Activated CD4-positive, alpha-beta T cell treated with anti-CD3 and anti-CD28 coated beads for 1 hour (primary cell): ENCODE data around the gene ATP4A.

Experiments used
- DNase-seq: peaks from one replicate; pipeline ENCODE4 v3.0.0-alpha.2; 2020

ATP4A gene

GRCh38 chr19:35522745-35523327 is 40.6 kb downstream of the ATP4A start:
- DNase-seq, result no peak

- DNase-seq, result no peak
Measured at GRCh38 chr19:35521124-35521743, 42.2 kb downstream of the ATP4A start.

DNA sequence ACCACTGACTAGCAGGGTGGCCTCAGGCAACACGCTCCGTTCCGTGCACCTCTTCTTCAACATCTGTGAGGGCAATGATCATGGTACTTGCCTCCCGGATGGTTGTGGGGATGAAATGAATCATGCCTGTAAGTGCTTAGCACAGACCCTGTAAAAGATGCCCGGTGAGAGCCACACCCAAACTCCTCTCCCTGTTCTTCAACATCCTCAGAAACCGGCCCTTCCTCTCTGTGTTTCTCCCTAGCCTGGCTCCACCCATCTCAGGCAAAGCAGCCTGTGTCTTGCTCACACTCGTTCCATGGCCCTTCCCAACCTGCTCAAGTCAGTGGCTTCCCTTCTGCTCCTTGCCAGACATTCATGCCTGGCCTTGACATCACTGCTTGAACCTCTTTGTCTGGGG is 44.2 kb downstream of the ATP4A start:
- DNase-seq, result no peak

DNA sequence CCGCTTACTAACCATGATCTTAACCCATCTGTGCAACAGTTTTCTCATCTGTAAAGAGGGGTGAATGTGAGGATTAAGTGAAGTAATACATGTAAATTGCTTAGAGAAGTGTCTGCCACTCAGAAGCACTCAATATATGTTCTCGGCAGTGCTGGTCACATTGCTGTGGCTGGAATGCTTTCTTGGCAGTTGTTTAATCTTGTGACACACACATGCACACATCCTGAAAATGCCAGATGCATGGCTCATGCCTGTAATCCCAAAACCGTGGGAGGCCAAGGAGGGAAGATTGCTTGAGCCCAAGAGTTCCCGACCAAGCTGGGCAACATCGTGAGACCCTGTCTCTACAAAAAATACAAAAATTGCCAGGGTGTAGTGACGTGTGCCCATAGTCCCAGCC is 45.1 kb downstream of the ATP4A start:
- DNase-seq, result no peak

- DNase-seq, result no peak
Measured at GRCh38 chr19:35517342-35517741, 46.1 kb downstream of the ATP4A start.

DNA sequence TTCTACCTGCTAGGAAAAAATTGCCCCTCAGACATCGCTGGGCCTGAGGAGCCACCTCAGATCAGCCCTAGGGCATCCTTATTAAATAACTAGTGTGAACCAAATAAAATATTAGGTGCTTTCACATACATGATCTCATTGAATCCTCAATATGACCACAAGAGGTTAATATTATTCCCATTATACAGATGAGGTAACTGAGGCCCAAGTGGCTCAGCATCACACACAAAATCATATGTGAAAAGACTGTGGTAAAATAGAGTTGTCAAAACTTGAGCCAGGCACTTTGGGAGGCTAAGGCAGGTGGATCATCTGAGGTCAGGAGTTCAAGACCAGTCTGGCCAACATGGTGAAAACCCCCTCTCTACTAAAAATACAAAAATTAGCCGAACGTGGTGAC is 47.1 kb downstream of the ATP4A start:
- DNase-seq, result no peak

DNA sequence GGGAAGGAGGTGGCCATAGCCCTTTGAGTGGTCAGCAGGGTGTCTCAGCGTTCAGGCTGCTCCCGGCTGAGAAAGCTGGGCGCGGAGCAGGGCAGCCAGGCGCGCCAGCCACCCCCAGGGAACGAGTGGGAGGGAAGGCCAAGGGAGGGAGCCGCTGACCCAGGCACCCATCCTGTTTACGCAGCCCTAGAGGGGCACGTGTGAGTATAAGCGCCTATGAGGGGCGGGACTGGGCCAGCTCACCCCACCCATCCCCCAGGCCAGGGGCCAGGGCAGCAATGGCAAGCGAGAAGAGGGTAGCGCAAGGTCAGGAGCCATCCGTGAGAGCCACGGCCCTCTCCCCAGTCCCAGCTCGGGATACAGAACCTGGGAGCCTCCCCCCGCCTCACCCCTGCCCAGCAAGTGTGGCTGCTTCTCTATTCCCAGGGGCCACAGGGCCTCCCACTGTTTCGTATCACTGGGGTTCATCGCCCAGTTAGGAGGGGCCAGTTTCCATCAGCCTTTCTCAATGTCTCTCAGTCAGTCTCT is 49.1 kb downstream of the ATP4A start:
- DNase-seq, result no peak

- DNase-seq, result no peak
Measured at GRCh38 chr19:35513628-35514281, 49.7 kb downstream of the ATP4A start, which contains the start of gene DMKN. TSS of gene DMKN (minus strand) at chr19:35513649. CDS start at chr19:35513475, 174 bp downstream.

DNA sequence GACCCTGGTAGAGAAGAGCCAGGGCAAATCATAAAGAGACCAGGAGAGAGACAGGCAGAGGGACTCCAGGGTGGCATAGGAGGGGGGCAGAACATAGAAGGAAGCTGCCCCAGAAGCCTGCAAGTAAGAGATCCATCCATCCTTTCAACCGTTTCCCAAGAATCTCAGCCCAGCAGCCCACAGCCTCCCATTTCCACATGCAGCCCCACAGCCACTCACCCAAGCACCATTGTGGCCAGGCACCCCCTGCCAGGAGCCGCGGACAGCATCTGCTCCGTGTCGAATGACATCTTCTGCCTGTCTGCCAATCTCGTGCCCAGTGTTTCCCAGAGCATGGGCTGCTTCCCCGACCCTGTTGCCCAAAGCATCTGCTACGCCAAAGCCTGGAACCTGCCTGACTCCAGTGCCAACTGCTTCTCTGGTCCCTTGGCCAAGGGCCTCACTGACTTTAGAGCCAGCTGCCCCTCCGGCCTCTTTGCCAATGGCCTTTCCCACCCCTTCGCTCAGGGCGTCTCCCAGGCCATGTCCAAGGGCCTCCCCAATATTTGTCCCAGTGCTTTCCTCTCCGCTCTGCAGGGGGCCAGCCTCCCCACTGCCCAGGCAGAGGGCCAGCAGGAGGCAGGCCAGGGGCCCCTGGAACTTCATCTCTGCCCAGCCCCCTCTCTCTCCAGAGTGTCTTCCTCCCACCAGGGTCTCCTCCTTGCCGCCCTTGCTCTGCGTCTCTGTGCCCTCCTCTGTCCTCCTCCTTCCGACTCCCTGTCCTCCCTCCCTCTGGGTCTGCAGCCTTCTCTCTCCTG is 50.4 kb downstream of the ATP4A start:
- no peak for DNase-seq

GRCh38 chr19:35511337-35511736 is 52.1 kb downstream of the ATP4A start:
- DNase-seq, result no peak

DNA sequence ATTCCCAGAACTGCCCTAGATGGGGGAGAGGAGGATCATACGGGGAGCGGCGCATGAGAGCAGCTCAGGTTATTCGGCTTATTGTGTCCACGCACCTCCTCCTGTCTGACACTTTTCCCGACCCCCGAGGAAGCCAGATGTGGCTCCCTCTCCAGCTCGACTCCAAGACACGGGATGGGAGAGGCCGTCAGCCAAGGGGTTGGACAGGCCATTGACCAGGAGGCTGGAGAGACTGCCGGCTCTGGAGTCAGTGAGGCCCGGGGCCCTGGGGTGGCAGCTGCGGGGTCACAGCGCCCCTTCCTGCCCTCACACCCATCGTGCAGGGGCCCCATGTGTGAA is 52.9 kb downstream of the ATP4A start:
- DNase-seq, result no peak

GRCh38 chr19:35509861-35510625 is 53.4 kb downstream of the ATP4A start:
- DNase-seq, result peak; percentile 57

GRCh38 chr19:35509018-35509652 is 54.3 kb downstream of the ATP4A start:
- no peak for DNase-seq

- DNase-seq, result no peak
Measured at GRCh38 chr19:35508129-35508528, 55.3 kb downstream of the ATP4A start.

DNA sequence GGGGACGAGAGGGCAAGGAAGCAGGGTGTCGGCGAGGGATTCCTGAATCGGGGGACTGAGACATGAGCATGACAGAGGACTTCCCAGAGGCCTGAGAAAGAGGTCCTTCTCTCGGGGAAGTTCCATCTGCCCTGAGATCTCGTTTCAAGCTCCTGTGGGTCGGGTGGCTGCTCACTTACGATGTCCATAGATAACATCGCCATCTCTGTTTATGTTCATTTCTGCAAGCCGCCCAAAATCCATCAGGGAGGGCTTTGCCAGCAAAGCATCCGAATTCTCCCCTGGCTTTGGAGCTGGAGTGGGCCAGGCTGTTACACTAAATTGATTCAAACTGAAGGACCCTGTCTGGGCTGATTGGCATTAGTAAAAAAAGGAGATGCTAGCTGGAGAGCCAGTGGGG is 55.9 kb downstream of the ATP4A start:
- DNase-seq, result no peak

- DNase-seq, result no peak
Measured at GRCh38 chr19:35506011-35506410, 57.4 kb downstream of the ATP4A start.

DNA sequence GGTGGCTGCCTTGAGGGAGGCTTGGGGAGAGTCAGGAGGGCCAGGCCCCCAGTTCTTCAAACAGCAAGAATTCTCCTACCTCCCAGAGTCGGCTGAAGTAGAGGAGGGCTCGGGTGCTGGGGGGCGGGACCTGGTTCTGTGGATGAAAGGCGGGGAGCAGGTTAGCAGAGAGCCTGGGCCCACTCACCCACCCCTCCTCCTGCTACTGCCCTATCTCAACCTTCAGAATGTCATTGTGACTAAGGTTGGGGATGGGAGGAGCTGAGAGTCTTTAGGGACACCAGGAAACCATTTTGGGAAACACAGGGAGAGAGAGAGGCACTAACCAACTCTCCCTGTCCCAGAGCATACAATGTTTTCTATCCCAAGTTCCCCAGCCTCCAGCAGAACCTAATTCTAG is 60.7 kb downstream of the ATP4A start:
- no peak for DNase-seq

DNA sequence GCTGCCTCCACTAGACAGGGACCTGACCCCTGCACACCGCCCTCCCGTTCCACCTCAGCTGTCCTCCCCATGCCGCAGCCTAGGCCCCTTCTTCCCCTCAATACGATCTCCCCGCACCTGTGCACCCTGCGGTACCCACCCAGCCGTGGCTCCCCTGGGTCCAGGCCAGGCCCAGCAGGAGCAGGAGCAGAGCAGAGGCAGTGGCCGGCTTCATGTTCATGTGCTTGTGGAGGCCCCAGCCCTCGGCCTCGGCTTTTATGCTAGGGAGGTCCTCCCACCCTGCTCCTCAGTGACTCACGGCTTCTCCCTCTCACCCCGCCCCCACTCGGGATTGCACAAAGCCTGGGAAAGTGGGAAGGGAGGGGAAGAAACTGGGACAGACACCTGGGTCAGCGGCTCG is 61.8 kb downstream of the ATP4A start:
- no peak for DNase-seq

DNA sequence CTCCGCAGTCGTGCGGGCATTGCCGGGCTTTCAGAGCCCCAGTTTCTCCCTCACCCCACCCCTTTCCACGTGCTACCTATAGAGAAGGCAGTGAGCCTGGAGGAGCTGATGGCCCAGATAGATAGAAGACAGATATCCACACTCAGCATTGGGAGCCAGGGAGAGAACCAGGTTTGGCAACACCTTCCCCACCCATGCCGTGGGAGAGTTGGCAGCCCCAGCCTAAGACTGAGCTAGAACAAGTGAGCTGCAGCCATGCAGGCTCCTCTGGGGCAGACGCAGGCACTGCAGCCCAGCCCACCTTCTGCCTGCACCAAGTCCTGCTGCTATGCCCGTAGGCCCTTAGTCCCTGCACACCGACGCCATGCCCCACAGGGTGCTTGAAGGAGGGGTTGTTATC is 62.8 kb downstream of the ATP4A start:
- DNase-seq, result no peak
